Stimulated activated CD8-positive, alpha-beta memory T cell treated with anti-CD3 and anti-CD28 coated beads, Interleukin-4, amount 100 ng/mL, for 4 hours (primary cell): ENCODE data around the gene PRKAR1B.

Experiments
- DNase-seq, 2 donors: peaks; one replicate each; pipeline ENCODE4 v3.0.0-alpha.2; 2020; ENCODE audit warnings: low read depth in 2 of 2, low spot score in 1 of 2

Gene PRKAR1B

DNA sequence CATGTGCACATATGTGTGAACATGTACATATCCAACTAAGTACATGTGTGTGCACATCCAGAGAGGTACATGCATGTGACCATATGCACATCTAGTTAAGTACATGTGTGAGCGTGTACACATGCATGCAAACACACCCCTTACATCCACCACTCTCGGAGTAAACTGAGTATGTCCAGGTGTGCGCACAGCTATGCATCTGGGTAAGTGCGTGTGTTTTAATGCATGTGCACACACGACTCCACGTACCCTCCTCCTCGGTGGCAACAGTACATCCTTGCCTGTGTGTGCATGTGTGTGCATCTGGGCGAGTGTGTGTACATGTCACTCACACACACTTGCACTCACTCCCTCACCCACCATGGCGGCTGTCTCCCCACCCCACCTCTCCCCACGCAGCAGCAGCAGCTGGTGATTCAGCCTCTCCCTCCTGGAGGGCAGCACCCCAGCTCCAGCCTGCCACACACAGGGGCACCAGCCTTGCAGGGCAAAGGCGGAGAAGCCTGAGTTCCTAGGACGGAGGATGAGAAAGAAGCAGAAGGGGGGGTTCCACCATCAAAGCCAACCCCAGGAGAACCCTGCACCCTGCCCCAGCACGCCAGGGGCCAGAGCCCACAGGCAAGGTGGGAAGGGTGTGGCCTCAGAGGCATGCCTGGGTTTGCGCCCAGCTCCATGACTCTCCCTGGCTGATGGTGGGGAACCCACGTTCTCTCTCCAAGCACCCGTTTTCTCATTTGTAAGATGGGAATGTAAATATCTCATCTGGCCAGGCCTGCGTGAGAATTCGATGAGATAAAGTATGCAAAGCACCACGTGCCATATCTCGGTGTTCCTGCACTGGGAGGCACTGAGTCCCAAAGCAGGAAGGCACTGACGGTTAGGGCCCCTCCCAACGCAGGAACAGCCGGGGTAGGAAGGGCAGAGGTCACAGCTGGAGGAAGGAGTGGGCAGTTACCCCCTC lies 28.3 kb downstream of the PRKAR1B start:
- DNase-seq, result no peak

GRCh38 chr7:696812-697551 lies 30.1 kb downstream of the PRKAR1B start:
- no peak for DNase-seq

GRCh38 chr7:696426-696811 lies 30.7 kb downstream of the PRKAR1B start:
- DNase-seq, result no peak

DNA sequence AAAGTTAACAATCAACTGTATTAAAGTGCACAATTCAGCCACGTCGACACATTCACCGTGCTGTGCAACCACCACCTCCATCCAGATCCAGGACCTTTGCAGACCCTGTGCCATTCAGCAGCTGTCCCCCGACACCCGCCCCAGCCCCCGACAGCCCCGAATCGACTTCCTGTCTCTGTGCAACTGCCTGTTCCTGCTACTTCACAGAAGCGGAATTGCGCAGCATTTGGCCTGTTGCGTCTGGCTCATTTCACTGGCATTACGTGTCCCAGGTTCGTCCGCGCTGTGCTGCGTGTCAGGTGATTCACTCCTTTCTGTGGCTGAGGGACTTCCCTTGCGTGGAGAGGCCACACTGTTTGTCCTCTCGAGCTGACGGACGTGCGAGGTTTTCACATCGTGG lies 33.8 kb downstream of the PRKAR1B start:
- no peak for DNase-seq

DNA sequence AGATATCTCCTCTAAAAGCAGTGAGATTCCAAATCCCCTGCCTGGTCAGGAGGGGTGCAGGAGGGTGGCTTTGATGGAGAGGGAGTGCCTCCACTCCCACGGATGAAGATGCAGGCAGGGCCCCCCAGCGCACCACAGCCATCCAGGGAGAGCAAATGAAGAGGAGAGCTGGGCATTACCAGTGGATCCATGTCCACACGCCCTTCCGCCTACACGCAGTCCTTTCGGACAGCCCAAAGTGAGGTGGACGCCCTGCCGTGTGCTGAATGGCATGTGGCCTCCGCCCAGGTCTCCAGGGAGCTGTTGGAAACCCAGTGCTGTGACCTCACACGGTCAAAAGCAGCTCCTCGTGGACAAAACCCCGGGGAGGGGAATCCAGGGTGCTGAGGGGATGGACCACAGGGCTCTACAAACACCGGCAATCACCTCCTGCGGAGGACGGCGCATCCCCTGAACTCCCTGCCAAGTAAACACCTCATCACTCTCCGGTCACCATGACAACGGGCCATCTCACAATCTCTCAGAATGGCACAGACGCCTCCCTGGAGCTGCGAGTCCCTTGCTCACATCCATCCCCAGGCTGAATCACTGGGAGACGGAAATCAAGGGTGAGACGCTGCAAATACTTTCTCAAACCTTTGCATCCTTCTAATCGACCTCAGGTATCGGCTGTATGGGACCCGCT lies 35.6 kb downstream of the PRKAR1B start:
- DNase-seq, result no peak

- no peak for DNase-seq
Observed at GRCh38 chr7:690478-691360, 36.4 kb downstream of the PRKAR1B start.

GRCh38 chr7:685540-685939 lies 41.5 kb downstream of the PRKAR1B start:
- DNase-seq, result no peak

DNA sequence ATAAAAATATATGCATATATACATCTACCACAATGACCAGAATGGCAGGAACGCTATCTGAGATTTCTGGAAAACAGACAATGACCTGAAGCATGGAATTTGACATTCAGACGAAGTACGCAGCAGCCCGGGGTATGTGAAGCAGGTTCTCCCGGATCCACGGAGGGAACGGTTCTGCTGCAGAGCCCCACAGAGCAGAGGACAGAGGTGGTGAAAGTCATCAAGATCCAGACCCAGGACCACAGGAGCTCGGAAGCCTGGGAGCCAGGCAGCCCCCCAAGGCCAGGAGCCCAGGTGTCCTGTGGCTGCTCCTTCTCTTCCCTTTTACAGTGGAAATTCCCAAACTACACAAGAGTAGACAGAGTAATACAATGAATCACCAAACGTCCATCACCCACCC lies 42.7 kb downstream of the PRKAR1B start:
- no peak for DNase-seq

GRCh38 chr7:683526-684205 lies 43.4 kb downstream of the PRKAR1B start:
- DNase-seq, result no peak

- no peak for DNase-seq
Observed at GRCh38 chr7:682810-683209, 44.3 kb downstream of the PRKAR1B start.

DNA sequence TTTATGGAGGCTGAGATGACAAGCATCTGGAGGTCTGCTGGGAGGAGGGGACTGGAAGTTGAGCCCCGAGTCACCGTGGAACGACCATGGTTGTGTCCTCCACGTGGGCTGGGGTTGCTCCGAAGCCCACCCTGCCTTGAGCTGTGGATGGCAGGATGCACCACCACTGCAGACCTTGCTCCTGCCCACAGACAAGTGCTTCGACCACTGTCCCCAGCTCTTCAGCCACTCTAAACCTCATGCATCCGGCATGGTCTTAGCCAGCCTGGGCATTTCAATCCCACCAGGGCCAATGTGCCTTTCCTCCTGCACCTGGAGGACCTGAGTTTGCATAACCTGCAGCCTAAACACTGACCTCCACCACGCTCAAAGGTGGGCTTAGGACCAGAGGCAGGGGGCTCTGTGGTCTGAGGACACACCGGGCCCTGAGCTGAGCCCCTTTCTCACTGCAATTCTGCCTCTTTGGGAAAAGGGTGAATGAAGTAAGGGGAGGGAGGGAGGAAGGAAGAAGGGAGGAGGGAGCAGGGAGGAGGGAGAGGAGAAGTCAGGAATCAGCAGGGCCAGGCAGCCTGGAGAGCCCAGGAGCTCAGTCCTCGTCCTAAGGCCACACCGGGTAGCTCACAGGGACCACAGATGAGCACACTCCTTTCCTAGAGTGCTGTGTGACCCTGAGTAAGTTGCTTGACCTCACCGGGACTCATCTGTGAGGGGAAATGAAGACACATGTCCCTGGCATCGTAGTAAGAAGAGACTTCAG lies 45.4 kb downstream of the PRKAR1B start:
- DNase-seq, result no peak

- no peak for DNase-seq
Observed at GRCh38 chr7:680411-681127, 46.5 kb downstream of the PRKAR1B start.

DNA sequence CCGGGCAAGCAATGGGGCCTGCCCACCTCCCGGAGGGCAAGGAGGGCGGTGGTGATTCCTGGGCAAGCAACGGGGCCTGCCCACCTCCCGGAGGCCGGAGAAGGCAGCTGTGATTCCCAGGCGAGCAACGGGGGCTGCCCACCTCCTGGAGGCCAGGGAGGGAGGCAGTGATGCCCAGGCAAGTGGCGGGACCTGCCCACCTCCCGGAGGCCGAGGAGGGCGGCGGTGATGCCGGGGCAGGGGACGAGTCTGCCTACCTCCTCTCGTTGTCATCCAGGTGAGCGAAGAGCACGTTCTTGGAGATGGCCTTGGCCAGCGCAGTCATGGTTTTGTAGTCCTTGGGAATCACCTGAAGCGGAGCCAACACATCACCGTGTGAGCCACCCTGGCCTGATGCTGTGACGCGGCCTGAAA lies 50.1 kb downstream of the PRKAR1B start:
- DNase-seq, result no peak

DNA sequence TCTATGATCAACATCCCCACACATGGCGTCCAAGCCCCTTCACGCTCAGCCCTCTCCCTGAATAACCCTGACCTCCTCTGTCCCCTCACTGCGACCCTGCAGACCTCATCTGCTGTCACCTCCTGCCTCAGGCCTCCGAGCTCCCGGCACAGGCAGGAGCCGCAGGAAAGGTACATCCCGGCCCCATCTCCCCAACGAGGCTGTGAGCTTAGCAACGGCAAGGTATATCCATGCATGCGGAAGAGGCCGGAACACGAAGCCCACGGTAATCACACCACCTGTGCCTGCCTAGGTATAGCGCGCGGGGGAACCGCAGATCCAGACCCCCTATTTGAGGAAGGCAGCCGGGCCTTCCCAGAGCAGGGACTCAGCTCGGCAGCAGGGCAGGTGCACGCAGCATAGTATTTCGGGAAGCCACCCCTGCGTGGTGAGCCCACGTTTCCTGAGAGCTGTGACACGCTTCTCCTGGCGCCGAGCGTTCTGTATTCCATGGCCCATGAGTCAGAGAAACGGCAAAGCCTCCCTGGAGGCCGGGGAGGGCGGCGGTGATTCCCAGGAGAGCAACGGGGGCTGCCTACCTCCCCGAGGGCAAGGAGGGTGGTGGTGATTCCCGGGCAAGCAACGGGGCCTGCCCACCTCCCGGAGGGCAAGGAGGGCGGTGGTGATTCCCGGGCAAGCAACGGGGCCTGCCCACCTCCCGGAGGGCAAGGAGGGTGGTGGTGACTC lies 50.7 kb downstream of the PRKAR1B start:
- DNase-seq, result no peak

DNA sequence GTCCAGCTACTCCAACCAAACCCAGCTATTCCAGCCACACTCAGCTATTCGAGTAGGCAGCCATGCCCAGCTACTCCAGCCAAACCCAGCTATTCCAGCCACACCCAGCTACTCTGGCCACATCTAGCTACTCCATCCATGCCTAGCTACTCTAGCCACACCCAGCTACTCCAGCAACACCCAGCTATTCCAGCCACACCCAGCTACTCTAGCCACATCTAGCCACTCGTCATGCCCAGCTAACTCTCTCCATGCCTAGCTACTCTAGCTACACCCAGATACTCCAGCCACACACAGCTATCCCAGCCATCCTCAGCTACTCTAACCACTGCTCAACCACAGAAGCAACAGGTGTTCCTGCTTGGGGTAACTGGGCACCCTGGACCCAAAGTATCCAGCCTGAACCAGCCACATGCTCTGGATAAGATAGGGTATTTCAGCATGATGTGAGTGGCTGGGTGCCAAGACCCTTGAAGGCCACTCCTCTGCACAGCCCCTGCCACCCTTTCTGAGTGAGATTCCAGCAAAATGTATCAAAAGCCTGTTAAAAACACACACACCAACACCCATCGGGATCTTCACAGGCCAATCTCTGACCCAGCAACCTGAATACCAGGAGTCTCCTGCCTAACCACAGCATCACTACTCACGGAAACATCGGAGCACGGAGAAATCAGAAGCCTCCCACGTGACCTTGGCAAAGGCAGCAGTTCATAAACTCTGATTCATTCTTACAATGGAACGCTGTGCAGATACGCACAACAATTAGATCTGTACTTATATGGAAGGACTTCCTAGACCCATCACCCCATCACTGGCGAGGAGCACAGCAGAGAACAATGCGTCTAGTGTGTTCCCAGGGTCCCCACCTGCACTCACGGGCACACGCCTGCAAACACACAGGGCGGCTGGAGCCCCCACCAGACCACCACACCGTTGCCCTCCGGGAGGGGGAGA lies 52.3 kb downstream of the PRKAR1B start:
- DNase-seq, result no peak

GRCh38 chr7:673681-674453 lies 53.2 kb downstream of the PRKAR1B start:
- DNase-seq, result no peak
